Measurements from ENCODE around the gene NRG3.
"Not testable (repeated sequence)": the region's sequence is repeated elsewhere in the genome, so short reads cannot be mapped to it uniquely, and the experiment has no call there.

The NRG3 gene

GRCh38 chr10:82278401-82279182 lies 403.6 kb downstream of the NRG3 start:
- DNase-seq (ENCODE audit: low read depth in 2 of 2): no peak

- DNase-seq (ENCODE audit: low read depth in 2 of 2): no peak
Measured at GRCh38 chr10:82282782-82283456, 407.9 kb downstream of the NRG3 start.

DNA sequence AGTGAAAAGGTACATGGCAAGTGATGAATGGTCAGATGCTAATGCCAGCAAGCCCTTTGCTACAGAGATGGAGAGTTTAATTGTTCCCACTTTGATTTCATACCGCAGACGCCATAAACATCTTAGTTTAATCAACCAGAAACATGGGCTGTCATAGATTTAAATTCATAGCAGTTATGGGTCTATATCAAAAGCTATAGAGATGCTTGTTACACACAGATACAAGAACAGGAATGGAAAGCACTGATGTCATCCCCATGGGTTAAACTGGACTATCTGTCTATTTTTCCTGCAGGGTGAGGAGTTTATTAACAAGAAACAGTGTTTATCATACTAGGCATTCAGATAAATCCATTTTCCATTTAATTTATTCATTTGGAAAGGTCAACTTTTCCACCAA lies 409.2 kb downstream of the NRG3 start:
- DNase-seq (ENCODE audit: low read depth in 2 of 2): no peak

DNA sequence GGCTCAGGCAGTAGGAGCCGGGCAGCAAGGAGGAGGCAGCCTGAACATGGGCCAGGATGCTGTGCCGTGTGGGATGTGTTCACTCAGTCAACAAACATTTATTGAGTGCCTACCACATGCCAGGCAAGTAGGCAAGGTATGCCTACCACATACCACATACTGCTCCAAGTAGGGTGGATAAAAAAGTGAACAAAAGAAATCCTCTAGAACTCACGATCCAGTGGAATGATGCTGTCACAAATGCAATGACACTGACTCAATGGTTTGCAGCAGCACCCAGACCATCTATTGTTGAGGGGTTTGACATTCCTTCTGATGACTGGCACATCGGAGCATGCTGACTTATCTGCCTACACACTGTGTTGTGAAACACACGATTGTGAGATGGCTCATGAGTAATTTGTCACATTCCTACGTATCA lies 413.5 kb downstream of the NRG3 start:
- DNase-seq (ENCODE audit: low read depth in 2 of 2): no peak

DNA sequence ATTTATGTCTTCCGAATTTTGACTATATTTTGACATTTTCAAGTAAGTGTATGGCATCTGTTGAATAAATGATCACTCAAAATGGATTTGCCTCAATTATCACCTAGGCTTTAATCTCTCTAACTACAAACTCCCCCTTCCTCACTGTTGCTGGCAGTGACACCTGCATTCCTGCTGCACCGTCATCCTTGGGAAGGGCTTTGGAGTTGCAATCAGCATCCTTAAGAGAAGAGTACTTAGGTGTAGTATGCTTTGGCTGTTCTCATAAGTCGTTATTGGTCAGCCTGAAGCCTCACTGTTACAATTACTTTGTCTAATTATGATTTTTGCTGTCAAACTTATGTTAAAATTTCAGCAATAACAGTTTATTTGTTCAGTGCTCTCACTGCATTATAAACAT lies 415.0 kb downstream of the NRG3 start:
- no peak for DNase-seq (ENCODE audit: low read depth in 2 of 2)

DNA sequence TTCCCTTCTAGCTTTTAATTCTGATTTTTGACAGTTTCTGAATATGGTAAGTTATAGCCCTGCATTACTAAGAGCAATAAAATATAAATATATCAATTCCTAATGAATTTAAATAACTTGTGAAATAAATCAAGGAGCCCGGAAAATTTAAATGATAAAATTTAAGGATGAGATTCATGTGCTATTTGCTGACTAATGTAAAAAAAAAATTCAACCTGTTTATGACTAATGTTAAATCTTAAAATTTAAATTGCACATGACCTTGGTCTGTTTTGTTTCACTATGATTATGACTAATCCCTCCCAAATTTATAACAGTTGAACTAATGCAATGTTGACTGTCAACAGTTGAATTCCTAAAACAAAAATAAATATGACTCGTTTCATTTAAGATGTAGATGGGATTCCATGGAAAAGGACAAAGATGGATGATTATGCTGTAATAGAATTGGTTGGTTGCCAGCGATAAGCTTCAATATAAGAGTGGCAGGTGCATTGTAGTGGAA lies 419.9 kb downstream of the NRG3 start:
- no peak for DNase-seq (ENCODE audit: low read depth in 2 of 2)

DNA sequence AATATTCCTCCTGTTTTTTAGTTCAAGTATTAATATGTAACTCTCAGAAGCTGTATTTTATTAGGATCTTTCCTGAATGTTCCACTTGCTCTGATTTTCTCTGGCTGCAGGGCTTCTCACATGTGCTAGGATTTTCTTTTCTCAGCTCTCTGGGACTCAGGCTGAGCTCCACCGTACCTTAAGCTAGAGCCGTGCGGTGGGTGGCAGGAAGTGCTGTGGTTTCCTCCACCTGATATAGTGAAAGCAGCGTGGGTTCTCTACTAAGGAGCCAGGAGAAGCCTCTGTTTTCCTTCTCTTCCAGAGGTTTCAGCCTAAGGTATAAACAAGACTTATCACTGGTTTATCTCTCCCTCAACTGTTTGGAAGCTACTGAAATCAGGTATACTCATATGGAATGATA lies 433.6 kb downstream of the NRG3 start:
- no peak for DNase-seq (ENCODE audit: low read depth in 2 of 2)

DNA sequence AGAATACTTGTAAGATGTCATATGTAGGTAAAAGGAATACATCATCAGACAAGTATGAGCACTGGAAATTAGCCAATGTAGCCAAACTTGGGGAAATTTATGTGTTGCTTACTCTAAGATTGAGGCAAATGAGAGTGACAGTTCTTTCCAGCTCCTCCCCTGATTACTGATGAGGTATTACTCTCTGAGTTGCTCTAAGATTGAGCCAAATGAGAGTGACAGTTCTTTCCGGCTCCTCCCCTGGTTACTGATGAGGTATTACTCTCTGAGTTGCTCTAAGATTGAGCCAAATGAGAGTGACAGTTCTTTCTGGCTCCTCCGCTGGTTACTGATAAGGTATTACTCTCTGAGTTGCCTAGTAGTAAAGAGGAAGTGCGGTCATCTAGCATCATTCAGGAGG lies 435.8 kb downstream of the NRG3 start:
- no peak for DNase-seq (ENCODE audit: low read depth in 2 of 2)

GRCh38 chr10:82313401-82313800 lies 438.4 kb downstream of the NRG3 start:
- no peak for DNase-seq (ENCODE audit: low read depth in 2 of 2)

DNA sequence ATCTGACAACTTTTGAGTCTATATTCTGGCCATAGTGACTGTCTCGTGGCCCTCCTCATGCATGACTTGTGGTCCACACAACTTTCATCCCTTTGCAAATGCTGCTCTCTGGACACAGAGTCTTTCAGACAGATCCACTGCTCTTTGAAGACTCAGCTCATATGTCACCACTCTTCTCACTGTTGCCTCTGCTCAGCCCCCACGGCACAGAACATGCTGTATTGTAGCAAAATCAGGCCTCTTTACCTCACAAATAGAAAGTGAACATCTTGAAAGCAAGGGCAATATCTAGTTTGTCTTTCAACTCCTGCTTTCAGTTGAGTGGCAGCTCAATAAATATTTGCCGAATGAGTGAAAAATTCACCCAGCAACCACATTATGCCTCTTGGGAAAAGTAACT lies 443.5 kb downstream of the NRG3 start:
- no peak for DNase-seq (ENCODE audit: low read depth in 2 of 2)

- no peak for DNase-seq (ENCODE audit: low read depth in 2 of 2)
Measured at GRCh38 chr10:82319074-82319473, 444.1 kb downstream of the NRG3 start.

DNA sequence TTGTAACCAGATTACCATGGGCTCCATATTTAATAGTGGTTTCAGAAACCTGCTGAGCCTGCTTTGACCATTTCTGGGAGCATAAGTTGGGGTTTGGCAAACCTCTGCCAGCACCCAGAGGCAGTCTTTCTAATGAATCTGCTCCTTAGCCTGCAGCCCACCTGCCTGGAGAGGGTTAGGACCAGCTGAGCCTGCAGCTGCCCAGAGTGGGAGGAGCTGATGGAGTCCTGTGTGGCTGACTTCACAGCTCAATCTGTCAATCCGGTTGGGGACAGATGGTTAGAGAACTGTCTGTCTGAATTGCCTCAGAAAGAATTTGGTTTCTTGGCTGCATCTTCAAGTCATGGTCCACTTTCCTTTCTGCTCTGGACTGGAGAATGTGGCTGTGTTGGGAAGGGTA lies 444.6 kb downstream of the NRG3 start:
- DNase-seq (ENCODE audit: low read depth in 2 of 2): no peak

- no peak for DNase-seq (ENCODE audit: low read depth in 2 of 2)
Measured at GRCh38 chr10:82321724-82322123, 446.7 kb downstream of the NRG3 start.

DNA sequence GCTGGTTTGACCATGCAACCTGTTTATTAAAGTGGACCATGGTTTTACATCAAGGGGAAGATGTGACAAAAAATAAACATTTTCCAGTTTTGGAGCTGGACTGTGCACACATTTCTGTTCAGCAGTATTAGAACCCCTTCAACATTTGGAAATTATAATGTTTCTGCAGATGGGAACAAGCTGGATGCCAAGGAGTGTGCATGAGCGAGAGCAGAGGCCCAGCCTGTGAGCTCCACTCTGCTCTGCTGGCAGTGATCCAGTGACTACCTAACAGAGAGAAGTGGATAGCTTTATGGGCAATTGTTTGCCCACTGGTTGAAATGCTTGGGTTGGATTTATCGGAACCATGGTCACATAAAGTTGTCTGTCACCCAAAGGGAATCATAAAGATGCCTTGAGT lies 456.7 kb downstream of the NRG3 start:
- no peak for DNase-seq (ENCODE audit: low read depth in 2 of 2)

DNA sequence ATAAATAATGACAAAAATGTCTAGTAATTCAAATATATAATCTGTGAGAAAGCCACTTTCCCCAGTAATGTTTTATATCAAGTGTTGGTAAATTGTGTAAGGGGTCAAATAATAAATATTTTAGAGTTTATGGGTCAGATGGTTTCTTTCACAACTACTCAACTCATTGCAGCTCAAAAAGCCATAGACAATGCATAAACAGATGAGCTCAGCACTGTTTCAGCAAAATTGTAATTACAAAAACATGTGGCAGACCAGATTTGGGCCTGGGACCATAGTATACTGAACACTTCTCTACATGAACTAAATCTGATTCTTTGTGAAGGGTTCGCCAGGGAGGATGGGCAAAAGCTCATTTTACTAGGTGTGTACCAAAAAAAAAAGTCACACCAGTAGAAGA lies 460.8 kb downstream of the NRG3 start:
- DNase-seq (ENCODE audit: low read depth in 2 of 2): no peak

GRCh38 chr10:82340166-82340565 lies 465.2 kb downstream of the NRG3 start:
- DNase-seq (ENCODE audit: low read depth in 2 of 2): no peak

- not testable (repeated sequence) for DNase-seq (ENCODE audit: low read depth in 2 of 2)
Measured at GRCh38 chr10:82349590-82349989, 474.6 kb downstream of the NRG3 start.

GRCh38 chr10:82353381-82353780 lies 478.4 kb downstream of the NRG3 start:
- DNase-seq (ENCODE audit: low read depth in 2 of 2): no peak

GRCh38 chr10:82358486-82359099 lies 483.6 kb downstream of the NRG3 start:
- no peak for DNase-seq (ENCODE audit: low read depth in 2 of 2)

GRCh38 chr10:82361256-82361655 lies 486.3 kb downstream of the NRG3 start:
- no peak for DNase-seq (ENCODE audit: low read depth in 2 of 2)

DNA sequence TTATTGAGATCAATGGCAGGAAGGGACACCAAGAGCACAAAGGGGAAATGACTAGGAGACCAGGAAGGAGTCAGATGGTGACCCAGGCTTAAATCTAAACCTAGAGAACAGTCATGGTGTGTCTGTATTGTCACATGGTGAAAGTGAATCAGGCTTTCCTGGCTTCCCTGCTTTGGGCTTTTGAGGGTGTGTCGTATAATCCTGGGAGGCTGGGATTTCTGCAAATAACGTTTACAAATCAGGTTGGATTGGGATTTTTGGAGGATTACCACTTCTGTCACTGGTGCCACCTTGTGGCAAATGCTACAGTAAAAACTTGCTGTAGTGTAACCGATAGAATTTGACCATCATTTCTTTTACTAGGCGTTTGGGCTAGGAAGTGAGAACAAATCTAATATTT lies 502.6 kb downstream of the NRG3 start:
- DNase-seq (ENCODE audit: low read depth in 2 of 2): no peak

GRCh38 chr10:82378146-82378545 lies 503.2 kb downstream of the NRG3 start:
- no peak for DNase-seq (ENCODE audit: low read depth in 2 of 2)

GRCh38 chr10:82383350-82383749 lies 508.4 kb downstream of the NRG3 start:
- DNase-seq (ENCODE audit: low read depth in 2 of 2): no peak

Data from stimulated activated CD4-positive, alpha-beta T cell treated with anti-CD3 and anti-CD28 coated beads, Interleukin-12 subunit alpha, Interleukin-12 subunit beta, amount 100 ng/mL, for 24 hours (primary cell).